CD4-positive, alpha-beta T cell treated with Interleukin-4 for 1 hour (primary cell): ENCODE measurements around the gene MT1B.

Experiments used
- DNase-seq, 2 donors: peaks; one replicate each; pipeline ENCODE4 v3.0.0-alpha.2; 2020 to 2022

Gene MT1B

GRCh38 chr16:56651586-56651985 lies at the start of gene MT1B:
MT1B (plus strand) TSS chr16:56651886; CDS start chr16:56651954, 68 bp downstream.
- no peak for DNase-seq

DNA sequence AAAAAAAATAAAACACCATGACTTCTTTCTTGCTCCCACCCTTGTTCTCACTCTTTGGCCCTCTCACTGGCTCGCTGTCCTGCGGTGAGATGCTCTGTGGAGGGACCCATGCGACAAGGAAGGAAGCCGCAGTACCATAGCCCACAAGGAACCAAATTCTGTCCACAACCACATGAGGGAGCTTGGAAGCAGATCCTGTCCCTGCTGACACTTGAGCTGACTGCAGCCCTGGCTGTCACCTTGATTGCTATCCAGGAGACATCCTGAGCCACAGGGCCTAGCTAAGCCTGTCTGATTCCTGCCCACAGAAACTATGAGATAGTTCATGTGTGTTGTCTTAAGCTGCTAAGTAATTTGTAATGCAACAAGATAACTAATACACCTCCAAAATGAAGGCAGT lies 48.1 kb upstream of the MT1B start:
- DNase-seq, result peak; percentile 24 to 33

GRCh38 chr16:56604966-56605365 lies 46.7 kb upstream of the MT1B start:
- no peak for DNase-seq

DNA sequence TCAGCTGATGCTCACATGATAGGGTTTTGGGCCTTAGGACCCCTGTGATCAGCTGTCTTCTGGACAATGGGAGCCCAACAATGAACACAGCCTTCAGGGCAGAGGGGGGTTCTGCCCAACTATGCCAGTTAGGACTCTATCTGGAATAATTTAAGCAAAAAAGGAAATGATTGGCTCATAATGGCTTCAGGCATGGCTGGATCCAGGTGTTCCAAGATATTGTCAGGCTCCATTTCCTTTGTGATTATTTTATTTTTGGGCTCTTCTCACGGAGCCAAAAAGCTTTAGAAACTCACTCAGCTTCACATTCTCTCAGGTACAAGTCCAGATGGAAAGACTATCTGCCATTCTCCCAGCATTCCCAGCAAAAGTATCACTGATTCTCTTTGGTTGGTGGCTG lies 46.2 kb upstream of the MT1B start:
- DNase-seq, result no peak

DNA sequence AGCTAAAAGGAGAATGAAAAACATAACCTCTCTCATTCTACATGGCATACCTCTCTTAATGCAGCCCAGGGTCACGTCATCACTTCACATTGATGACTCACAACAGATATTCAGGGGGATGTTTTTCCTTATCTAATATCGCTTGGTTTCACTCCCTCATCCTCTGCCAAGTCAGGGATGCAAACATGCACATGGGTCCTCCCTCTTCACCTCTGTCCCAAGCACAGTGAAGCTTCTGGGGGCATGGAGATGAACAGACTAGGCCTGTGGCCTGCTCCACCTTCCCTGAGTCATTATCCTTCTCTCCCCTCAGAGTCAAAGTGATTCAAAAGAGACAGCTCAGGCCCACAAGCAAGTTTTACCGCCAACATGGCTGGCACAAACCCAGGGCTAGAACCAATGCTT lies 45.6 kb upstream of the MT1B start:
- DNase-seq, result no peak

DNA sequence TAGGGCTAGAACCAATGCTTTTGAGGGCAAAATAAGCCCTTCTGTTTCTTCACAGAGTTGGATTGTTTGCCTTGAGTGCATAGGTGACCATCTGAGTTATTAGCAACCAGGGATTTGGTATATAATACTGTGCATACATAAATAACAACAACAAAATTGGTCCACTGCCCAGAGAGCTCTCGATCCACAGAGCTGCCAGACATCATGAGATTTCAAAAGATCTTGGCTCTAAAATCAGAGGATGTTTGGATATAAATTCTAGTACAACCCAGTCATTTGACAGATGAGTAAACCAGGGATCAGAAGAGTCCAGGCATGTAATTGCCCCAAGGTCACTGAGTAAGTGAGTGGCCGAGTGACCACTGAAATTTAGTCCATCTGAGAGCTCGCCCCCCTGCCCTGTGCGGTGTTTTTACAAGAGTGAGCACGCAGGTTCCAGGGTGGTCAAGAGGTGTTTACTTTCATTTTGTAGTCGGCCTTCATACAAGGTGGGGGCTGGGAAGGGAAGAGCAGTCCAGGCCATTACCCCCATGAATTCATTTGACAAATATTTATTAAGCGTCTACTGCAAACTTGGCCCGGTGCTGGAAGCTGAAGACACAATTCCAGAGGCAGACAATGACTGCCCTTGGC lies 45.1 kb upstream of the MT1B start:
- no peak for DNase-seq

- DNase-seq, result no peak
Observed at GRCh38 chr16:56607109-56607618, 44.5 kb upstream of the MT1B start.

DNA sequence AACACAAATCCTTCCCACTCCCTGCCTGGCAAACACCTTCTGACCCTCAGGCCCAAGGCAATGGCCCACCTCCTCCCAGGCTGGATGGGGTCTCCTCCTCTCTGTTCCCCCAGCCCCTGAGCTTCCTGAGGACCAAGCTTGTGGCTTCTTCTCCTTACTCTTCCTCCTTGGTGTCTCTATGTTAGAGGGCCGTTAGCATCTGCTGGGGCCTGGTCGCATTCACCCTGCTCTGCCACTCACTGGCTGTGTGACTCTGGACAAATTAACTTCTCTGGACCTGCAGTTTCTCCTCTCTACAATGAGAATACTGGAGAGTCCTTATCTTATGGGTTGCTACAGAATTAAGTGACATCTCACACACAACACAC lies 44.0 kb upstream of the MT1B start:
- DNase-seq, result no peak

DNA sequence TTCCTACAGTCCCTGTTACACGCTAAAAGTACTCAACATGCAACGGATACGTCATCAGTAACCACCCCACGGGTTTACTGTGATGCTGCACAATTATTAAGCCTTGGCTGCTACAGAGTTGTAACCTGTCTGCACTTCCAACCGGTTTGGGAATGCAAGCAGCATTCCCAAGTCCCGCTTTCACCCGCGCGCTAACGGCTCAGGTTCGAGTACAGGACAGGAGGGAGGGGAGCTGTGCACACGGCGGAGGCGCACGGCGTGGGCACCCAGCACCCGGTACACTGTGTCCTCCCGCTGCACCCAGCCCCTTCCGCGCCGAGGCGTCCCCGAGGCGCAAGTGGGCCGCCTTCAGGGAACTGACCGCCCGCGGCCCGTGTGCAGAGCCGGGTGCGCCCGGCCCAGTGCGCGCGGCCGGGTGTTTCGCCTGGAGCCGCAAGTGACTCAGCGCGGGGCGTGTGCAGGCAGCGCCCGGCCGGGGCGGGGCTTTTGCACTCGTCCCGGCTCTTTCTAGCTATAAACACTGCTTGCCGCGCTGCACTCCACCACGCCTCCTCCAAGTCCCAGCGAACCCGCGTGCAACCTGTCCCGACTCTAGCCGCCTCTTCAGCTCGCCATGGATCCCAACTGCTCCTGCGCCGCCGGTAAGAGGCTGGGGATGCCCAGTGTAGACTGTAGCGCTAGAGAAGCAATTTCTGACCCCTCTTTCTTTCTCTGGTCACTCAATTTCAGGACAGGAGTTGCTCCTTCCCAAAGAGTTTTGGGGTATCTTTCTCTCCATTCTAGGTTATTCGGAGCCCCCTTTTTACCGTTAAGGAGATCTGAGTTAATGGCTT lies 43.4 kb upstream of the MT1B start, which contains the start of gene MT2A:
TSS of gene MT2A (plus strand) at position 542 of the 833 bp plus-strand sequence. CDS start at position 614, 72 bp downstream.
- DNase-seq, result peak; percentile 84 to 87

GRCh38 chr16:56608876-56609462 lies 42.7 kb upstream of the MT1B start:
- DNase-seq, result no peak

- peak; percentile 78 to 80 for DNase-seq
Observed at GRCh38 chr16:56609463-56609921, 42.2 kb upstream of the MT1B start.

GRCh38 chr16:56610017-56610608 lies 41.6 kb upstream of the MT1B start:
- peak; percentile 75 to 76 for DNase-seq

- DNase-seq, result no peak
Observed at GRCh38 chr16:56610609-56611111, 41.0 kb upstream of the MT1B start.

- no peak for DNase-seq
Observed at GRCh38 chr16:56611281-56611833, 40.3 kb upstream of the MT1B start.

GRCh38 chr16:56613706-56614105 lies 38.0 kb upstream of the MT1B start:
- no peak for DNase-seq

DNA sequence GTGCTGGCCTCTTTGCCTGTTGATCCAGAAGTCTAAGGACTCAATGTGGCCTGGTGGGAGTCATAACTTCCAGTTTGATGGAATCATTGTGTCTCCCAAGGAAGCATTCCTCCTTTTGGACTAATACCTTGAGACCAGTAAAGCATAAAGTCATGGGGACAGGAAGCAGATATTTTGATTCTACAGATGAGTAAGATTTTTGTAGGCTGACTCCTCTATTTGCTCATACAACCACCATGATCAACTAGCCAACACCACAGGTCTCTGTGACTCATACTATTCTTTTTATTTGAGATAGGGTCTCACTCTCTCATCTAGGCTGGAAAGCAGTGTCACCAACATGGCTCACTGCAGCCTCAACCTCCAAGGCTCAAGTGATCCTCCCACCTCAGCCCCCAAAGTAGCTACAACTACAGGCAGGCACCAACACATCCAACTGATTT lies 37.1 kb upstream of the MT1B start:
- no peak for DNase-seq

GRCh38 chr16:56615353-56615752 lies 36.3 kb upstream of the MT1B start:
- no peak for DNase-seq

- no peak for DNase-seq
Observed at GRCh38 chr16:56616608-56617211, 35.0 kb upstream of the MT1B start.

- peak in 1 of 2 donors; percentile 42 for DNase-seq
Observed at GRCh38 chr16:56617212-56618085, 34.2 kb upstream of the MT1B start.

DNA sequence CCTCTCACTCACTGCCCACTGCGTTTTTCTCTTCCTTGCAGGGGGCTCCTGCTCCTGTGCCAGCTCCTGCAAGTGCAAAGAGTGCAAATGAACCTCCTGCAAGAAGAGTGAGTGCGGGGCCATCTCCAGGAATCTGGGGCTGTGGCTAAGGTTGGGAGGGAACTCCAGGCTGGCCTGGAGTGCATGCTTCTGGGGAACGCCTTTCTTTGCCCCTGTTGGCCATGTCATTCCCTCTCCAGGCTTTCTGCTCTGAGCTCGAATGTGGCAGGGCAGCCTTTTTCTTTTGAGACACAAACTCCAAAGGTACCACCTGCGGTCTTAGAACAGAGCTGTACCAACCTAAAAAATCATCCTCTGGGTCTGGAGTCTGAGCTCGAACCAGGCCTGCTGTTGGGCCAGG lies 33.5 kb upstream of the MT1B start:
- DNase-seq, result no peak

DNA sequence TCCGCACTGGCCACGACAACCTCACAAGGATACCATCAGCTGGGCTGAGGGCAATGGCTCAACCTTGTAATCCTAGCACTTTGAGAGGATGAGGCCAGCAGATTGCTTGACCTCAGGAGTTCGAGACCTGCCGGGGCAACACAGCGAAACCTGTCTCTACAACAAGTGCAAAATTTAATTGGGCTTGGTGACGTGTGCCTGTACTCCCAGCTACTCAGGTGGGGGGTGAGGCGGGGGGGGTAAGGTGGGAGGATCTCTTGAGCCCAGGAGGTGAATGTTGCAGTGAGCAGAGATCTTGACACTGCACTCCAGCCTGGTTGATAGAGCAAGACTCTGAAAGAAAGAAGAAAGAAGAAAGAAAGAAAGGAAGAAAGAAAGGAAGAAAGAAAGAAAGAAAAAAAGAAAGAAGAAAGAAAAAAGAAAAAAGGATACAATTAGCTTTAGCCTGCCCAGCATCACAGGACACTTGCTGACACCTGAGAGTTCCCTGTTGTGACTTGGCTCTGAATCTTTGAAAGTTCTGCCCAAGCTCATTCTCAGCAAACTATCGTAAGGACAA lies 31.3 kb upstream of the MT1B start:
- no peak for DNase-seq
